ENCODE measurements around the gene CNTFR.

CNTFR gene

DNA sequence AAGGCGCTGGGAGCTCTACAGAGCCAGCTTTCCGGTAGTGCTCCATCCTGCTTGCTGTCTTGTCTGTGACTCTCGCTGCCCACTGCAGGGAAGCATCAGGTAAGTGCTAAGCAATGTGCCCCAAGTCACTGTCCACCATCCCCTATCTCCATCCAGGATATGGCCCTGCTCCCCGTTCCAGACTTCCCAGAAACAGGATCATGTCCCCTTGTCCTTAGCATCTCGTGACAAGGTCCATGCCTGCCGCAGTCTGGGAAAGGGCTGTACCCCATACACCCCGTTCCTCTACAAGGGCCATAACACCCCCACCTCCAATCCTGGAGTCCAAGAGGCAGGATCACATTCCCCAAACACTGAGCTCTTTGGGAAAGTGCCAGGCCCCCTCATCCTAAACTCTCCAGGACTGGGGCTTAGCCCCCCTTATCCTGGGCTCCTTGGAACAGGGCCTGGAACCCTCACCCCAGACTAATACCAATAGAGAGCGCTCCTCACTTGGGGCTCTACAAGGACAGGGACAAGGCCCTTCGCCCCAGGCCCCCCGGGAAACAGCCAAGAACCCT is 21.8 kb upstream of the CNTFR start:
- Mint-ChIP-seq H3K27ac (peak overlapping the region; percentile 85 to 86 (median 85)), H3K4me3 (peak overlapping the region; percentile 84 to 91 (median 90)), H3K4me1 (peaks cover 21% of the 10 kb centered on the region), H3K27me3 (ENCODE audit: low read depth) (no peaks in the 10 kb centered on the region), H3K36me3 (ENCODE audit: low read depth) (peaks cover 11% of the 10 kb centered on the region), H3K9me3 (no peaks in the 10 kb centered on the region)
- TF ChIP-seq, protein P1, sequence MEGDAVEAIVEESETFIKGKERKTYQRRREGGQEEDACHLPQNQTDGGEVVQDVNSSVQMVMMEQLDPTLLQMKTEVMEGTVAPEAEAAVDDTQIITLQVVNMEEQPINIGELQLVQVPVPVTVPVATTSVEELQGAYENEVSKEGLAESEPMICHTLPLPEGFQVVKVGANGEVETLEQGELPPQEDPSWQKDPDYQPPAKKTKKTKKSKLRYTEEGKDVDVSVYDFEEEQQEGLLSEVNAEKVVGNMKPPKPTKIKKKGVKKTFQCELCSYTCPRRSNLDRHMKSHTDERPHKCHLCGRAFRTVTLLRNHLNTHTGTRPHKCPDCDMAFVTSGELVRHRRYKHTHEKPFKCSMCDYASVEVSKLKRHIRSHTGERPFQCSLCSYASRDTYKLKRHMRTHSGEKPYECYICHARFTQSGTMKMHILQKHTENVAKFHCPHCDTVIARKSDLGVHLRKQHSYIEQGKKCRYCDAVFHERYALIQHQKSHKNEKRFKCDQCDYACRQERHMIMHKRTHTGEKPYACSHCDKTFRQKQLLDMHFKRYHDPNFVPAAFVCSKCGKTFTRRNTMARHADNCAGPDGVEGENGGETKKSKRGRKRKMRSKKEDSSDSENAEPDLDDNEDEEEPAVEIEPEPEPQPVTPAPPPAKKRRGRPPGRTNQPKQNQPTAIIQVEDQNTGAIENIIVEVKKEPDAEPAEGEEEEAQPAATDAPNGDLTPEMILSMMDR (IDR thresholded peaks at IDR 0.05; ENCODE audit: unreplicated experiment in 3 of 3), result no peak

DNA sequence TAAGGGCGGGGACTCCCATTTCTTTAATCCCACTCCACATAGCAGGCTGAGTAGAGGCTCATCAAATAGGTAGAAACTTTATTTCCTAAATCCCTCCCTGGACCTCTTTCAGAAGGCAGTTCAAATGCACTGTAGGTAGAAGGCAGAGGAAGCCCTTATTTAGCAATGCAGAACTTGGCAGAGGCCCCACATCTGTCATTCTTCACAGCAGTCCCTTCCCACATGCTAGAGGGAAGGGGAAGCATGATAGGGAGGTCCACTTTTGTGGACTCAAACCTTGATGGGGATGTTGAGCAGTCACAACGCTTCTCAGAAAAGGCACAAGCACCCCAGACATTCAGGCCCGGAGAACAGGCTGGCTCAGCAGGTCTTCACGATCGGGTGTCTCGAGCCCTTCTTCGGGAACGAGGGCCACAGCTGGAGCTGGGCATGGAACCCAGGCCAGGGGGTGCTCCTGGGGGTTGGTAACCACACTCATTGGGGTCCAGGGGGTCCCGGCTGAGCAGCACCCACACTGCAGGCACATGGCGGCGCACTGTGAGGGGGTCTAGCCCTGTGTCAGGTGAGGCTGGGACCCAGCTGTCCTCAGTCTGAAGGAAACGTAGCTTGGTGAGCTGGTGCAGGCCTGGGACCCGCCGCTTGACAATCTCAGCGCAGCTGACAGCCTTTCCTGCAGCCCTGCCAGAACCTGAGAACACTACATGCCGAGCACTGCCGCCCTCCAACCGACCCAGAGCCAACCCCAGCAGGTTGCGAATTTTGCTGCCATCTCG is 21.1 kb upstream of the CNTFR start:
- peaks cover 7% of the 10 kb centered on the region for H3K36me3 Mint-ChIP-seq (ENCODE audit: low read depth)
- no peaks in the 10 kb centered on the region for H3K27me3 Mint-ChIP-seq (ENCODE audit: low read depth)
- TF ChIP-seq, protein P1 (IDR thresholded peaks at IDR 0.05; ENCODE audit: unreplicated experiment in 3 of 3), result no peak
- peak overlapping the region; percentile 32 to 58 (median 57) for H3K27ac Mint-ChIP-seq
- H3K9me3 Mint-ChIP-seq, result no peaks in the 10 kb centered on the region
- H3K4me1 Mint-ChIP-seq, result peaks cover 21% of the 10 kb centered on the region
- peak overlapping the region; percentile 84 to 91 (median 90) for H3K4me3 Mint-ChIP-seq

DNA sequence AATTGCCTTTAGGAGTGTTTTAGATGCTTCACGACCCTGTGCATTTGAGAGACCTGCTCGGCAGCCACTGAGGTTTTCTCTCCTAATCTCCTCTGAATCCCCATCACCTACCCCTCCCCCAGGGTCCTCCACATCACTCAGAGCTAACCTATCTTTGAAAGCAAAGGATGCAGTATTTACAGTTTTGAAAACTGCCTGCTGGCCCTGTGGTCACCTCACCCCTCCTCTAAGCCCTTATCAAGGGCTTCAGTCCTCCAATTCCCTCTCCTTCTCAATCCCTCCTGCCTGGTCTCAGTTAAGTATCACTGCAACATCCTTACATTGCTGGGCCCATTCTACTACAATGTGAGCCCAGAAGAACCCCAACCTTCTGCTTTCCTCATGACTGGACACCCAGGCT is 17.8 kb upstream of the CNTFR start:
- TF ChIP-seq, protein P1 (IDR thresholded peaks at IDR 0.05; ENCODE audit: unreplicated experiment in 3 of 3), result no peak
- Mint-ChIP-seq H3K36me3 (ENCODE audit: low read depth) (no peaks in the 10 kb centered on the region), H3K27me3 (ENCODE audit: low read depth) (peaks cover 5% of the 10 kb centered on the region), H3K4me1 (peaks cover 15% of the 10 kb centered on the region), H3K27ac (no peak overlapping the region), H3K9me3 (no peaks in the 10 kb centered on the region), H3K4me3 (no peak overlapping the region)

DNA sequence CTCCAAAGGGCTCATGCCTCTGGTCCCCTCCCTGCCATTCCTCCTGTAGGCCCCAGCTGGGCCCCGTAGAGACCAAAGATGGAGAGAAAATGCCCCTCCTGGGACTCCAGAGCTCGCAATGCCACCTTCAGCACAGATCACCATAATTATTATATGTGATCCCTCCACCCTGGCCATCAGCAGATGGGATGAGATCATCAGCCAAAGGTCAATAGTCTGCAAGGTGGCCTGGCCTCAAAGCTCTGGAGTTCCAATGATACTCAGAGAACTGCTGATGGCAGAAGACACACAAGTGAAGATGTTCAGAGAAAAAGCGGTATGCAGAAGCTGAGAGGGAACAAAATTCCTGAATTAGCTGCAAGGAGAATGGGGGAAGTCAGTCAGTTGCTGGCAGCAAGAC is 17.4 kb upstream of the CNTFR start:
- Mint-ChIP-seq H3K4me3 (no peak overlapping the region), H3K27me3 (ENCODE audit: low read depth) (peaks cover 5% of the 10 kb centered on the region), H3K4me1 (peaks cover 15% of the 10 kb centered on the region), H3K9me3 (no peaks in the 10 kb centered on the region), H3K36me3 (ENCODE audit: low read depth) (no peaks in the 10 kb centered on the region), H3K27ac (no peak overlapping the region)
- TF ChIP-seq, protein P1 (IDR thresholded peaks at IDR 0.05; ENCODE audit: unreplicated experiment in 3 of 3), result no peak

DNA sequence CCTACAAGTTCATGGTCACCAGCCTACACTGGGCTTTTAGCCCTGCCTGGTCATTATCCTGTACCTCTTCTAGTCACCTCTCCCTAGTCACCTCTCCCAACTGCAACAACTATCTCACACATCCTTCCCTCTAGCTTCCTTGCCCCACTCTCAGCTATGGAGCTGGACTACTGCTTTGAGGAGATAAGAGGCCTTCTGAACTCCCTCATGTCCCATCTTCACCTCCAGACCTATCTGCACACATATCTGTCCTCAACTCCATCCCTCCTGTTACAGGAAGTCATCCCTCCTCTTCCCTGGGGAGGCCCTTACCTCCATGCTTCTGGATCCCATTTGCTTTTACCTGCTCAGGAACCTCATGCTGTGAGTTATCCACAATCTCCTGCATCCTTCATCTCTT is 16.7 kb upstream of the CNTFR start:
- TF ChIP-seq, protein P1 (IDR thresholded peaks at IDR 0.05; ENCODE audit: unreplicated experiment in 3 of 3), result no peak
- H3K27me3 Mint-ChIP-seq (ENCODE audit: low read depth), result peaks cover 9% of the 10 kb centered on the region
- H3K36me3 Mint-ChIP-seq (ENCODE audit: low read depth), result no peaks in the 10 kb centered on the region
- H3K9me3 Mint-ChIP-seq, result no peaks in the 10 kb centered on the region
- no peak overlapping the region for H3K27ac Mint-ChIP-seq
- peaks cover 16% of the 10 kb centered on the region for H3K4me1 Mint-ChIP-seq
- no peak overlapping the region for H3K4me3 Mint-ChIP-seq

Data from nephron (organoid).